A673 (cell line): Measurements from ENCODE around the gene MEGF11. TPM values are rescaled to one million over a fixed set of nuclear protein-coding genes. Genes with fewer than 3 reads are reported as not detected.

ENCODE experiments used
- BruUV-seq: library from RNA; stranded (reverse); fragments of 400-500 nt; replicated peaks from 2 replicates; lab custom pipeline; 2021; lab: Mats Ljungman, UMichigan
- CTCF ChIA-PET: fragments of 300-600 bp; sonication (Branson Sonifier 250); formaldehyde crosslinking; loops from one replicate; lab custom pipeline; 2022; ENCODE audit warnings: antibody characterized with exemption; lab: Charles Lee
- POLR2A ChIA-PET: fragments of 300-600 bp; sonication (Branson Sonifier 250); formaldehyde crosslinking; loops from one replicate; lab custom pipeline; 2022; ENCODE audit warnings: antibody characterized with exemption; ENCODE audit not compliant: low non-redundant PET; lab: Charles Lee
- DNase-seq: peaks from one replicate; pipeline ENCODE4 v3.0.0-alpha.2; 2015; ENCODE audit warnings: low spot score
- H3K27ac ChIP-seq: fragments of 200-600 bp; sonication (generic); 2 replicates; pipeline ENCODE4 v1.5.1; 2016; ENCODE audit warnings: mixed run types, low read depth, mild to moderate bottlenecking, mixed read lengths, antibody characterized with exemption, low read length; ENCODE audit not compliant: poor library complexity, severe bottlenecking
- H3K27me3 ChIP-seq: fragments of 200-600 bp; sonication (generic); replicated peaks from 2 replicates; pipeline ENCODE4 v1.6.1; 2017; ENCODE audit warnings: mixed run types, low read depth, mild to moderate bottlenecking, mixed read lengths, antibody characterized with exemption, low read length; ENCODE audit not compliant: insufficient read depth, poor library complexity
- H3K36me3 ChIP-seq: fragments of 200-600 bp; sonication (generic); 2 replicates; pipeline ENCODE4 v1.6.1; 2016; ENCODE audit warnings: mixed run types, mild to moderate bottlenecking, mixed read lengths, antibody characterized with exemption, low read length; ENCODE audit not compliant: insufficient read depth, poor library complexity, severe bottlenecking
- H3K4me1 ChIP-seq: fragments of 200-600 bp; sonication (generic); 2 replicates; pipeline ENCODE4 v1.6.1; 2017; ENCODE audit warnings: mixed run types, mild to moderate bottlenecking, mixed read lengths, antibody characterized with exemption, low read length; ENCODE audit not compliant: insufficient read depth, poor library complexity, severe bottlenecking
- H3K4me3 ChIP-seq: fragments of 200-600 bp; sonication (generic); 2 replicates; pipeline ENCODE4 v1.5.1; 2016; ENCODE audit warnings: low read depth, mixed run types, mild to moderate bottlenecking, mixed read lengths, low read length; ENCODE audit not compliant: poor library complexity, severe bottlenecking
- H3K9me3 ChIP-seq: fragments of 200-600 bp; sonication (generic); 2 replicates; pipeline ENCODE4 v1.6.1; 2016; ENCODE audit warnings: mixed run types, low read depth, mild to moderate bottlenecking, mixed read lengths, antibody characterized with exemption, low read length; ENCODE audit not compliant: poor library complexity, severe bottlenecking
- EZH2 ChIP-seq: fragments of 200-600 bp; sonication (generic); IDR thresholded peaks from 2 replicates; pipeline ENCODE4 v1.6.1; 2017; ENCODE audit warnings: borderline replicate concordance, low read depth, mild to moderate bottlenecking, mixed read lengths, antibody characterized with exemption, low read length; ENCODE audit not compliant: poor library complexity, severe bottlenecking
- intact Hi-C: fragments of 100-400 bp; cut with micrococcal nuclease; formaldehyde crosslinking; loops from one replicate; pipeline ENCODE4 v1.10.0; 2022; ENCODE audit not compliant: unreplicated experiment
- total RNA-seq: library from RNA; stranded (reverse); gene quantifications from 2 replicates; pipeline ENCODE4 v1.2.3, GENCODE V29; 2021
- TF ChIP-seq, protein P1 (sequence below): fragments of 300-800, 200-600 bp; sonication (generic); conservative IDR thresholded peaks from 2 replicates; pipeline ENCODE4 v1.5.1; 2017; ENCODE audit warnings: low read depth, mild to moderate bottlenecking, antibody characterized with exemption, low read length, moderate library complexity, mixed read lengths

The MEGF11 gene
- total RNA-seq, 1 experiment from 2014 or later = 0.43 TPM

DNA sequence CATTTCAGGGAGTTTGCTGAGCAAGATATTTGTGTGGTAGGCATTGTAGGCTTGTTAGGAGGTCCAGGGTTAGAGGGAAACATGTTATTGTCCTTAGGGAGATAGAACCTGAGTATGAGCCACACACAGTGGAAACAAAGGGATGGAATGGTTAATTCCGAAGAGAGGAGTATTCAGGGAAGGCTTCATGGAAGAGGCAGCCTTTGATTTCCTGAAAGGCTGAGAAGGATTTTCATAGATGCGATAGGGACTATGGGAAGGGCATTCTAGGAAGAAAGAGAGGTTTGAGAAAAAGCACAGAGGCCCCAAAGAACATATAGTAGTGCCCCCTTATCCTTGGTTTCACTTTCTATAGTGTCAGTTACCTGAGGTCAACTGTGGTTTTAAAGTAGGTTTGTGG is 302.5 kb downstream of the MEGF11 start:
- TF ChIP-seq, protein P1, sequence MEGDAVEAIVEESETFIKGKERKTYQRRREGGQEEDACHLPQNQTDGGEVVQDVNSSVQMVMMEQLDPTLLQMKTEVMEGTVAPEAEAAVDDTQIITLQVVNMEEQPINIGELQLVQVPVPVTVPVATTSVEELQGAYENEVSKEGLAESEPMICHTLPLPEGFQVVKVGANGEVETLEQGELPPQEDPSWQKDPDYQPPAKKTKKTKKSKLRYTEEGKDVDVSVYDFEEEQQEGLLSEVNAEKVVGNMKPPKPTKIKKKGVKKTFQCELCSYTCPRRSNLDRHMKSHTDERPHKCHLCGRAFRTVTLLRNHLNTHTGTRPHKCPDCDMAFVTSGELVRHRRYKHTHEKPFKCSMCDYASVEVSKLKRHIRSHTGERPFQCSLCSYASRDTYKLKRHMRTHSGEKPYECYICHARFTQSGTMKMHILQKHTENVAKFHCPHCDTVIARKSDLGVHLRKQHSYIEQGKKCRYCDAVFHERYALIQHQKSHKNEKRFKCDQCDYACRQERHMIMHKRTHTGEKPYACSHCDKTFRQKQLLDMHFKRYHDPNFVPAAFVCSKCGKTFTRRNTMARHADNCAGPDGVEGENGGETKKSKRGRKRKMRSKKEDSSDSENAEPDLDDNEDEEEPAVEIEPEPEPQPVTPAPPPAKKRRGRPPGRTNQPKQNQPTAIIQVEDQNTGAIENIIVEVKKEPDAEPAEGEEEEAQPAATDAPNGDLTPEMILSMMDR = no peak
- no peak for TF ChIP-seq EZH2
- Histone ChIP-seq H3K4me1 (no peaks in the 10 kb centered on the region), H3K9me3 (no peaks in the 10 kb centered on the region), H3K36me3 (no peaks in the 10 kb centered on the region), H3K4me3 (no peak overlapping the region), H3K27ac (no peak overlapping the region), H3K27me3 (no peaks in the 10 kb centered on the region)
- intact Hi-C loops = no loop called here
- CTCF ChIA-PET = interaction anchor here (0.6 kb wide), 1 partner anchor 943 kb away, joined by 3 read pairs; no protein-coding TSS in a partner anchor
- DNase-seq = no peak
- no TSS peak for BruUV-seq
- POLR2A ChIA-PET = no interaction called here

DNA sequence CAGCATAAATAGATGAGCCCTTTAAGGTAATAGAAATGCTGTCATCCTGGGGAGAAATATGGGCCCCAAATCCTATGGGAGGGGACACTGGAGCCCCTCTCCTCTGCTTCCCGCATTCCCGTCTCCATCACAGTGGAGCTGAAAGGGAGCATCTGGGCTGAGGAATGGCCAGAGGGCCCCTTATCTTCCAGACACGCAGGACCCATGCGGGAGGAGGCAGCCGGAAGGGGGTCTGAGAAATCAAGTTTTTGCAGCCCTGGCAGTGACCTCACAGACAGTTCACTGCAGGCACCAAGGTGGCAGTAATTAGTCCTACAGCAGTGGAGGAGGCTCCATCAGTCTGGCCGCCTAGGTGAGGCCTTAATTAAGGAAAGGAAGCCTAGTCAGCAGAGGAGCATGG is 304.1 kb downstream of the MEGF11 start:
- Histone ChIP-seq H3K4me3 (no peak overlapping the region), H3K4me1 (no peaks in the 10 kb centered on the region), H3K9me3 (no peaks in the 10 kb centered on the region), H3K36me3 (no peaks in the 10 kb centered on the region), H3K27me3 (no peaks in the 10 kb centered on the region), H3K27ac (no peak overlapping the region)
- DNase-seq = no peak
- POLR2A ChIA-PET = no interaction called here
- CTCF ChIA-PET = no interaction called here
- intact Hi-C loops = no loop called here
- BruUV-seq = no TSS peak
- TF ChIP-seq, protein P1 = no peak
- TF ChIP-seq EZH2 = no peak

DNA sequence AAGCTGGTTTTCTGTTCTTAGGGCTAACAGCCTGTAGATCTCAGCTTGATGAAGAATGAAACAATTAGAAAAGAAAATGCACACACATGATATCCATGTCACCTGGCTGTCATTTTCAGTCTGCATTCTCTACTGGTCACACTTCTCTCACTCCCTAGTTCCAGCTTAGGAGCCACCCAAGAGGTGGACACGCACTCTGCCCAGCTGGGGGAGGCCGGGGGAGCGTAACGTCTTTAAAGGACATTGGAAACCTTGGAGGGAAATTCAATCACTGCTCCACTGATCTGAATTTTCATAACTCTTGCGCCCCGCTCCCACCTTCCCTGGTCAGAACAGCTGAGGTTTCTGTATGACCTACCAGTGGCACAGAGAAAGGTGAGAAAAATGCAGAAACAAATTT is 304.5 kb downstream of the MEGF11 start:
- H3K36me3 ChIP-seq = no peaks in the 10 kb centered on the region
- no peak overlapping the region for H3K27ac ChIP-seq
- ChIA-PET CTCF (no interaction called here), POLR2A (no interaction called here)
- DNase-seq = no peak
- H3K4me1 ChIP-seq = no peaks in the 10 kb centered on the region
- no peaks in the 10 kb centered on the region for H3K9me3 ChIP-seq
- TF ChIP-seq, protein P1 = no peak
- no peak for TF ChIP-seq EZH2
- BruUV-seq = no TSS peak
- no peaks in the 10 kb centered on the region for H3K27me3 ChIP-seq
- intact Hi-C loops = no loop called here
- H3K4me3 ChIP-seq = no peak overlapping the region
